ENCODE data around the gene TMX4. TPM values are rescaled to one million over a fixed set of nuclear protein-coding genes. Genes with fewer than 3 reads are reported as not detected.

Gene TMX4
- total and polyA plus RNA-seq, 4 donors, result 12.6 to 17.3 (median 15.9) TPM

DNA sequence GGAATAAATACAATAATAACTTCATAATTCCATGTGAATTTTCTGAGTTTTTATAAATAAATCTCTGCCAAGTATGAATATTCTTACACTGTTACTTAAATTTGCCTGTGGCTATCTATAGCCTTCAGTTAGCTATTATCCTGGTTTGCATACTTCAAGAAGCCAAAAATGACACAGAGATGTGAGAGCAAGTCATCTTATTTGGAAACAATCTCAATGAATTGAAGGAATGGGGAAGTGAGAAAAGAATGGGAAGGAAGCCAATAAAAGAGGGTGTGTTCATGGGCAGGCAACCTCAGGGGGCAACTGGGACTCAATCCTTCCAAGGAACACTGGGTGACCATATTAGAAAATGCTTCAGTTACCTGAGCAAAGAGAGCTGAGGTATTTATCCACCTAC lies 89.2 kb downstream of the TMX4 start:
- peaks cover 4 to 38% (median 21%) of the 10 kb centered on the region in 4 donors for H3K36me3 ChIP-seq (ENCODE audit: control insufficient read depth in 4 of 4, insufficient read depth in 3 of 4, low read depth in 1 of 4, low read length in 3 of 4)
- no peak for DNase-seq (ENCODE audit: low spot score)
- H3K27ac ChIP-seq (ENCODE audit: low read depth in 1 of 2, low read length in 2 of 2), result no peak overlapping the region
- no peak overlapping the region for H3K9ac ChIP-seq (ENCODE audit: low read depth in 1 of 2, low read length in 2 of 2)
- no peak overlapping the region for H3K4me3 ChIP-seq (ENCODE audit: low read depth in 1 of 3, low read length in 3 of 3)
- TF ChIP-seq, protein P1, sequence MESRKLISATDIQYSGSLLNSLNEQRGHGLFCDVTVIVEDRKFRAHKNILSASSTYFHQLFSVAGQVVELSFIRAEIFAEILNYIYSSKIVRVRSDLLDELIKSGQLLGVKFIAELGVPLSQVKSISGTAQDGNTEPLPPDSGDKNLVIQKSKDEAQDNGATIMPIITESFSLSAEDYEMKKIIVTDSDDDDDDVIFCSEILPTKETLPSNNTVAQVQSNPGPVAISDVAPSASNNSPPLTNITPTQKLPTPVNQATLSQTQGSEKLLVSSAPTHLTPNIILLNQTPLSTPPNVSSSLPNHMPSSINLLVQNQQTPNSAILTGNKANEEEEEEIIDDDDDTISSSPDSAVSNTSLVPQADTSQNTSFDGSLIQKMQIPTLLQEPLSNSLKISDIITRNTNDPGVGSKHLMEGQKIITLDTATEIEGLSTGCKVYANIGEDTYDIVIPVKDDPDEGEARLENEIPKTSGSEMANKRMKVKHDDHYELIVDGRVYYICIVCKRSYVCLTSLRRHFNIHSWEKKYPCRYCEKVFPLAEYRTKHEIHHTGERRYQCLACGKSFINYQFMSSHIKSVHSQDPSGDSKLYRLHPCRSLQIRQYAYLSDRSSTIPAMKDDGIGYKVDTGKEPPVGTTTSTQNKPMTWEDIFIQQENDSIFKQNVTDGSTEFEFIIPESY (IDR thresholded peaks at IDR 0.05), result no peak
- TF ChIP-seq NR2F2 (IDR thresholded peaks at IDR 0.05) (no peak), HNF4A (conservative IDR thresholded peaks at IDR 0.05) (no peak), TAF1 (conservative IDR thresholded peaks at IDR 0.05) (no peak), RAD21 (IDR thresholded peaks at IDR 0.05) (no peak), FOXA1 (IDR thresholded peaks at IDR 0.05) (no peak), YY1 (IDR thresholded peaks at IDR 0.05) (no peak)
- TF ChIP-seq, protein P2, sequence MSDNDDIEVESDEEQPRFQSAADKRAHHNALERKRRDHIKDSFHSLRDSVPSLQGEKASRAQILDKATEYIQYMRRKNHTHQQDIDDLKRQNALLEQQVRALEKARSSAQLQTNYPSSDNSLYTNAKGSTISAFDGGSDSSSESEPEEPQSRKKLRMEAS (IDR thresholded peaks at IDR 0.05), result no peak
- TF ChIP-seq, protein P3, sequence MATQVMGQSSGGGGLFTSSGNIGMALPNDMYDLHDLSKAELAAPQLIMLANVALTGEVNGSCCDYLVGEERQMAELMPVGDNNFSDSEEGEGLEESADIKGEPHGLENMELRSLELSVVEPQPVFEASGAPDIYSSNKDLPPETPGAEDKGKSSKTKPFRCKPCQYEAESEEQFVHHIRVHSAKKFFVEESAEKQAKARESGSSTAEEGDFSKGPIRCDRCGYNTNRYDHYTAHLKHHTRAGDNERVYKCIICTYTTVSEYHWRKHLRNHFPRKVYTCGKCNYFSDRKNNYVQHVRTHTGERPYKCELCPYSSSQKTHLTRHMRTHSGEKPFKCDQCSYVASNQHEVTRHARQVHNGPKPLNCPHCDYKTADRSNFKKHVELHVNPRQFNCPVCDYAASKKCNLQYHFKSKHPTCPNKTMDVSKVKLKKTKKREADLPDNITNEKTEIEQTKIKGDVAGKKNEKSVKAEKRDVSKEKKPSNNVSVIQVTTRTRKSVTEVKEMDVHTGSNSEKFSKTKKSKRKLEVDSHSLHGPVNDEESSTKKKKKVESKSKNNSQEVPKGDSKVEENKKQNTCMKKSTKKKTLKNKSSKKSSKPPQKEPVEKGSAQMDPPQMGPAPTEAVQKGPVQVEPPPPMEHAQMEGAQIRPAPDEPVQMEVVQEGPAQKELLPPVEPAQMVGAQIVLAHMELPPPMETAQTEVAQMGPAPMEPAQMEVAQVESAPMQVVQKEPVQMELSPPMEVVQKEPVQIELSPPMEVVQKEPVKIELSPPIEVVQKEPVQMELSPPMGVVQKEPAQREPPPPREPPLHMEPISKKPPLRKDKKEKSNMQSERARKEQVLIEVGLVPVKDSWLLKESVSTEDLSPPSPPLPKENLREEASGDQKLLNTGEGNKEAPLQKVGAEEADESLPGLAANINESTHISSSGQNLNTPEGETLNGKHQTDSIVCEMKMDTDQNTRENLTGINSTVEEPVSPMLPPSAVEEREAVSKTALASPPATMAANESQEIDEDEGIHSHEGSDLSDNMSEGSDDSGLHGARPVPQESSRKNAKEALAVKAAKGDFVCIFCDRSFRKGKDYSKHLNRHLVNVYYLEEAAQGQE (IDR thresholded peaks at IDR 0.05), result no peak
- TF ChIP-seq, protein P4, sequence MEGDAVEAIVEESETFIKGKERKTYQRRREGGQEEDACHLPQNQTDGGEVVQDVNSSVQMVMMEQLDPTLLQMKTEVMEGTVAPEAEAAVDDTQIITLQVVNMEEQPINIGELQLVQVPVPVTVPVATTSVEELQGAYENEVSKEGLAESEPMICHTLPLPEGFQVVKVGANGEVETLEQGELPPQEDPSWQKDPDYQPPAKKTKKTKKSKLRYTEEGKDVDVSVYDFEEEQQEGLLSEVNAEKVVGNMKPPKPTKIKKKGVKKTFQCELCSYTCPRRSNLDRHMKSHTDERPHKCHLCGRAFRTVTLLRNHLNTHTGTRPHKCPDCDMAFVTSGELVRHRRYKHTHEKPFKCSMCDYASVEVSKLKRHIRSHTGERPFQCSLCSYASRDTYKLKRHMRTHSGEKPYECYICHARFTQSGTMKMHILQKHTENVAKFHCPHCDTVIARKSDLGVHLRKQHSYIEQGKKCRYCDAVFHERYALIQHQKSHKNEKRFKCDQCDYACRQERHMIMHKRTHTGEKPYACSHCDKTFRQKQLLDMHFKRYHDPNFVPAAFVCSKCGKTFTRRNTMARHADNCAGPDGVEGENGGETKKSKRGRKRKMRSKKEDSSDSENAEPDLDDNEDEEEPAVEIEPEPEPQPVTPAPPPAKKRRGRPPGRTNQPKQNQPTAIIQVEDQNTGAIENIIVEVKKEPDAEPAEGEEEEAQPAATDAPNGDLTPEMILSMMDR (IDR thresholded peaks at IDR 0.05; ENCODE audit: low read depth, low read length, missing input control), result no peak
- peaks cover 3 to 21% (median 6%) of the 10 kb centered on the region in 4 donors for H3K4me1 ChIP-seq (ENCODE audit: control insufficient read depth in 4 of 4, insufficient read depth in 4 of 4, low read length in 3 of 4)
- H3K27me3 ChIP-seq (ENCODE audit: control insufficient read depth in 4 of 4, insufficient read depth in 4 of 4, low read length in 3 of 4), result no peaks in the 10 kb centered on the region
- no peaks in the 10 kb centered on the region for H3K9me3 ChIP-seq (ENCODE audit: control insufficient read depth in 4 of 4, low read length in 3 of 4)

Other genes with a start within 250 kb of the TMX4 start
- gene HAO1, start 79.3 kb downstream of the TMX4 start, total RNA-seq, result 100 to 1,000 TPM in 1 of 2 donors, 10 to 100 TPM in 1; 17.8 to 163 TPM
- 100 to 1,000 TPM; 160 to 164 TPM for gene HAO1, start 79.3 kb downstream of the TMX4 start, polyA plus RNA-seq
- gene PLCB1, start 112.5 kb upstream of the TMX4 start, total RNA-seq, result 10 to 100 TPM in 1 of 2 donors, 1 to 10 TPM in 1; 5.0 to 13.5 TPM
- gene PLCB1, start 112.5 kb upstream of the TMX4 start, polyA plus RNA-seq, result 1 to 10 TPM; 3.7 to 6.8 TPM